Measurements from ENCODE around the gene MALRD1. TPM values are rescaled to one million over a fixed set of nuclear protein-coding genes. Genes with fewer than 3 reads are reported as not detected.

MALRD1 gene
- total RNA-seq, 1 experiment from 2014 or later = 8.2 TPM

DNA sequence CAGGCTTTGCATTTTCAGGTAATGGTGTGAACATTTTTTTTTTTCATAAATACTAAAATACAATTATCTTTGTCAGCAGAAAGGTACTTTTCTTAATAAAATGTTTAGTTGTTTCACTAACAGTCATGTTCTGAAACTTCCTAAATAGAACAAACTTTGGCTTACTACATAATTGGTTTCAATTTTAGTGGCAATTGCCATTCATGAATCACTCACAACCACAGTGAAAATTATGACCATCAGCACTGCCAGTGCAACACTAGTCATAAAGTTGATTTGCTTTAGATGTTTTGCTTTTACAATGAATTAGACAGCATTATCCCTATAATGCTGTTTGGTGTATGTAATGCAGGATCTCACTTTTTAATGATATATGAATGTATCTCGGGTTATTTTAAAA is 470.0 kb downstream of the MALRD1 start:
- H3K4me3 Mint-ChIP-seq (ENCODE audit: unreplicated experiment) = no peak overlapping the region
- Histone ChIP-seq H3K9me3 (peaks cover 4% of the 10 kb centered on the region; the same call in 1 of the 2 replicates), H3K4me3 (ENCODE audit: low read depth, low read length) (no peak overlapping the region), H3K4me1 (no peaks in the 10 kb centered on the region), H3K36me3 (ENCODE audit: control insufficient read depth, insufficient read depth, low read length) (no peaks in the 10 kb centered on the region), H3K27me3 (replicated peaks; ENCODE audit: control insufficient read depth, insufficient read depth, low read length) (no peaks in the 10 kb centered on the region)
- ChIA-PET POLR2A (no interaction called here), CTCF (no interaction called here)
- no peak overlapping the region for H3K27ac Mint-ChIP-seq (ENCODE audit: unreplicated experiment)
- BruUV-seq (replicated peaks) = no TSS peak
- H3K4me1 Mint-ChIP-seq (ENCODE audit: low read depth, unreplicated experiment) = no peaks in the 10 kb centered on the region
- intact Hi-C loops (cut with micrococcal nuclease; ENCODE audit: unreplicated experiment) = no loop called here
- DNase-seq = no peak
- H3K9me3 Mint-ChIP-seq (ENCODE audit: unreplicated experiment) = no peaks in the 10 kb centered on the region
- no peaks in the 10 kb centered on the region for H3K36me3 Mint-ChIP-seq (ENCODE audit: insufficient read depth, unreplicated experiment)
- H3K27me3 Mint-ChIP-seq (ENCODE audit: insufficient read depth, unreplicated experiment) = no peaks in the 10 kb centered on the region
- TF ChIP-seq, protein P1, sequence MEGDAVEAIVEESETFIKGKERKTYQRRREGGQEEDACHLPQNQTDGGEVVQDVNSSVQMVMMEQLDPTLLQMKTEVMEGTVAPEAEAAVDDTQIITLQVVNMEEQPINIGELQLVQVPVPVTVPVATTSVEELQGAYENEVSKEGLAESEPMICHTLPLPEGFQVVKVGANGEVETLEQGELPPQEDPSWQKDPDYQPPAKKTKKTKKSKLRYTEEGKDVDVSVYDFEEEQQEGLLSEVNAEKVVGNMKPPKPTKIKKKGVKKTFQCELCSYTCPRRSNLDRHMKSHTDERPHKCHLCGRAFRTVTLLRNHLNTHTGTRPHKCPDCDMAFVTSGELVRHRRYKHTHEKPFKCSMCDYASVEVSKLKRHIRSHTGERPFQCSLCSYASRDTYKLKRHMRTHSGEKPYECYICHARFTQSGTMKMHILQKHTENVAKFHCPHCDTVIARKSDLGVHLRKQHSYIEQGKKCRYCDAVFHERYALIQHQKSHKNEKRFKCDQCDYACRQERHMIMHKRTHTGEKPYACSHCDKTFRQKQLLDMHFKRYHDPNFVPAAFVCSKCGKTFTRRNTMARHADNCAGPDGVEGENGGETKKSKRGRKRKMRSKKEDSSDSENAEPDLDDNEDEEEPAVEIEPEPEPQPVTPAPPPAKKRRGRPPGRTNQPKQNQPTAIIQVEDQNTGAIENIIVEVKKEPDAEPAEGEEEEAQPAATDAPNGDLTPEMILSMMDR (IDR thresholded peaks at IDR 0.05; ENCODE audit: insufficient read depth in 1 of 2, low read depth in 1 of 2, low read length in 1 of 2, severe bottlenecking in 1 of 2, unreplicated experiment in 1 of 2) = no peak

DNA sequence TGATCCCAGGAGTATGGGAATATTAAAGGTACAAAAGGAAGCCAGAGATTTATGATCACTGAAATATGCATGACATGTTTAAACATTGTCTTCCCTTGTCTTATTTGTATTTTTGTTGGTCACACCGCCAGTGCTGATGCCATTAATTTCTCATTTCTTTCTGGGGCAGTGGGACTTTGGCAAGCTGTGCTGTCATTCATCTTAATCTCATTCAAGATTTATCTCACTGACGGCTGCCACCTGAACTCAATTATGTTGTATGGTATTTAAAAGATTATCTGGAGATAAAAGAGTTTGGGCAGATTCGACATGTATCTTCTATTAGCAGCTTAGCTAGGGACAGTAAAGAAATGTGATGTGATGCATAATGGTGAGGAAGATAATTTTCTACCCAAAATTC is 482.7 kb downstream of the MALRD1 start:
- no peaks in the 10 kb centered on the region for H3K4me1 ChIP-seq
- Mint-ChIP-seq H3K27me3 (ENCODE audit: insufficient read depth, unreplicated experiment) (no peaks in the 10 kb centered on the region), H3K4me1 (ENCODE audit: low read depth, unreplicated experiment) (no peaks in the 10 kb centered on the region), H3K36me3 (ENCODE audit: insufficient read depth, unreplicated experiment) (no peaks in the 10 kb centered on the region), H3K9me3 (ENCODE audit: unreplicated experiment) (no peaks in the 10 kb centered on the region), H3K27ac (ENCODE audit: unreplicated experiment) (no peak overlapping the region), H3K4me3 (ENCODE audit: unreplicated experiment) (no peak overlapping the region)
- TF ChIP-seq, protein P1 (IDR thresholded peaks at IDR 0.05; ENCODE audit: insufficient read depth in 1 of 2, low read depth in 1 of 2, low read length in 1 of 2, severe bottlenecking in 1 of 2, unreplicated experiment in 1 of 2) = no peak
- no peaks in the 10 kb centered on the region for H3K9me3 ChIP-seq
- ChIA-PET POLR2A (no interaction called here), CTCF (no interaction called here)
- no peaks in the 10 kb centered on the region for H3K27me3 ChIP-seq (replicated peaks; ENCODE audit: control insufficient read depth, insufficient read depth, low read length)
- intact Hi-C loops (cut with micrococcal nuclease; ENCODE audit: unreplicated experiment) = no loop called here
- H3K4me3 ChIP-seq (ENCODE audit: low read depth, low read length) = no peak overlapping the region
- no TSS peak for BruUV-seq (replicated peaks)
- DNase-seq = no peak
- H3K36me3 ChIP-seq (ENCODE audit: control insufficient read depth, insufficient read depth, low read length) = no peaks in the 10 kb centered on the region

DNA sequence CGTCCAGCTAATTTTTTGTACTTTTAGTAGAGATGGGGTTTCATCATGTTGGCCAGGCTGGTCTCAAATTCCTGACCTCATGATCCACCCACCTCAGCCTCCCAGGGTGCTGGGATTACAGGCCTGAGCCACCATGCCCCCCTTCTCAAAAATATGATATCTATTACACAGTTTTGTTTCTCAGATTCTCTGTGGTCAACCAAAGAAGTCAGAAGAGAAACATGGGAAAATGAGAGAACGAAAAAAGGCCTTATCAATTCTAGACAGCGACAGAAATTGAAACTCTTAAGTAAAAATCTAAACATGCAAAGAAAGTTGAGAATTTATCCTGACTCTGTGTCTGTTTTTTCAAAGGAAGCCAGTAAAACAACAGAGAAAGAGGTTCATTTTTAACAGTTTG is 483.8 kb downstream of the MALRD1 start:
- Mint-ChIP-seq H3K36me3 (ENCODE audit: insufficient read depth, unreplicated experiment) (no peaks in the 10 kb centered on the region), H3K4me3 (ENCODE audit: unreplicated experiment) (no peak overlapping the region), H3K4me1 (ENCODE audit: low read depth, unreplicated experiment) (no peaks in the 10 kb centered on the region), H3K27me3 (ENCODE audit: insufficient read depth, unreplicated experiment) (no peaks in the 10 kb centered on the region), H3K27ac (ENCODE audit: unreplicated experiment) (no peak overlapping the region), H3K9me3 (ENCODE audit: unreplicated experiment) (no peaks in the 10 kb centered on the region)
- no peaks in the 10 kb centered on the region for H3K27me3 ChIP-seq (replicated peaks; ENCODE audit: control insufficient read depth, insufficient read depth, low read length)
- no peaks in the 10 kb centered on the region for H3K36me3 ChIP-seq (ENCODE audit: control insufficient read depth, insufficient read depth, low read length)
- no peak for DNase-seq
- no TSS peak for BruUV-seq (replicated peaks)
- H3K4me1 ChIP-seq = no peaks in the 10 kb centered on the region
- no peaks in the 10 kb centered on the region for H3K9me3 ChIP-seq
- intact Hi-C loops (cut with micrococcal nuclease; ENCODE audit: unreplicated experiment) = no loop called here
- TF ChIP-seq, protein P1 (IDR thresholded peaks at IDR 0.05; ENCODE audit: insufficient read depth in 1 of 2, low read depth in 1 of 2, low read length in 1 of 2, severe bottlenecking in 1 of 2, unreplicated experiment in 1 of 2) = no peak
- POLR2A ChIA-PET = no interaction called here
- CTCF ChIA-PET = no interaction called here
- no peak overlapping the region for H3K4me3 ChIP-seq (ENCODE audit: low read depth, low read length)
